Prostate gland (tissue), 2 donors: ENCODE results near the gene ITGB4. TPM values are rescaled to one million over a fixed set of nuclear protein-coding genes. Genes with fewer than 3 reads are reported as not detected.

Source experiments
- DNase-seq: peaks from one replicate; pipeline ENCODE4 v3.0.0-alpha.2; 2019; ENCODE audit warnings: low spot score
- H3K27ac ChIP-seq, 2 donors: fragments of 200-600 bp; sonication (generic); 2 replicates each; pipeline ENCODE4 v1.5.1; 2017 to 2019
- H3K27me3 ChIP-seq: fragments of 200-600 bp; sonication (generic); replicated peaks from 2 replicates; pipeline ENCODE4 v1.5.1; 2019; ENCODE audit not compliant: insufficient read depth
- H3K36me3 ChIP-seq, 2 donors: fragments of 200-600 bp; sonication (generic); 1 replicate in 1 of 2; 2 replicates in 1 of 2; pipeline versions ENCODE4 v1.5.1 to v1.8.1; 2017 to 2019
- H3K4me1 ChIP-seq: fragments of 200-600 bp; sonication (generic); replicated peaks from 2 replicates; pipeline ENCODE4 v1.5.1; 2019
- H3K4me3 ChIP-seq, 2 donors: fragments of 200-600 bp; sonication (generic); 2 replicates each; pipeline ENCODE4 v1.5.1; 2017 to 2019
- H3K9me3 ChIP-seq: fragments of 200-600 bp; sonication (generic); 2 replicates; pipeline ENCODE4 v1.5.1; 2017
- CTCF ChIP-seq, 4 experiments: fragments of 200-600 bp in 2 of 4; fragments of 450-650 bp in 2 of 4; sonication (generic) in 2 of 4; IDR thresholded peaks; 1 replicate in 3 of 4; 2 replicates in 1 of 4; pipeline ENCODE4 v1.5.1; 2016 to 2019; ENCODE audit warnings: antibody characterized with exemption in 4 of 4, mild to moderate bottlenecking in 2 of 4, moderate library complexity in 2 of 4
- POLR2A ChIP-seq: fragments of 450-650 bp; IDR thresholded peaks from one replicate; pipeline ENCODE4 v1.6.1; 2016; ENCODE audit warnings: antibody characterized with exemption, mild to moderate bottlenecking
- POLR2AphosphoS5 ChIP-seq: sonication (generic); formaldehyde crosslinking; IDR thresholded peaks from one replicate; pipeline ENCODE4 v1.6.1; 2017; ENCODE audit warnings: antibody characterized with exemption
- WGBS: methylation state at CpG from one replicate; pipeline ENCODE4 v1.1.5; 2018; 5-methylcytosine and 5-hydroxymethylcytosine counted together
- intact Hi-C: fragments of 100-400 bp; cut with DNase I; formaldehyde crosslinking; loops from one replicate; pipeline ENCODE4 v1.14.2; 2022
- microRNA-seq: library from miRNA; unstranded; fragments of <30 nt; microRNA quantifications from one replicate; pipeline ENCODE4, GENCODE V29; 2016
- total RNA-seq, 2 donors: library from RNA; depleted of rRNA; stranded (reverse); fragments of >200 nt; gene quantifications; one replicate each; pipeline ENCODE4 v1.1.0, GENCODE V29; 2016

ITGB4 gene
- total RNA-seq, 2 donors from 2014 or later, result 81.0 to 105 TPM

- 84% methylated on average over 4 of the region's 4 CpGs for WGBS
These were observed 78.1 kb downstream of the ITGB4 start for GRCh38 chr17:75799402-75799801.

GRCh38 chr17:75803883-75804282, 82.6 kb downstream of the ITGB4 start:
- Histone ChIP-seq H3K36me3 (no peaks in the 10 kb centered on the region), H3K4me1 (no peaks in the 10 kb centered on the region), H3K27ac (no peak overlapping the region), H3K9me3 (no peaks in the 10 kb centered on the region), H3K4me3 (no peak overlapping the region), H3K27me3 (no peaks in the 10 kb centered on the region)
- TF ChIP-seq POLR2A (no peak), POLR2AphosphoS5 (no peak)
- WGBS, result 92% methylated on average over 1 of the region's 1 CpG
- no peak for DNase-seq
- intact Hi-C loops, result no loop called here

More at GRCh38 chr17:75799402-75799801, 78.1 kb downstream of the ITGB4 start:
- Histone ChIP-seq H3K36me3 (no peaks in the 10 kb centered on the region), H3K9me3 (no peaks in the 10 kb centered on the region), H3K27me3 (no peaks in the 10 kb centered on the region), H3K4me1 (no peaks in the 10 kb centered on the region), H3K4me3 (no peak overlapping the region), H3K27ac (no peak overlapping the region)
- TF ChIP-seq CTCF (IDR thresholded peaks at IDR 0.05) (no peak), POLR2A (no peak), POLR2AphosphoS5 (no peak)
- intact Hi-C loops, result no loop called here
- DNase-seq, result no peak

- no peak for TF ChIP-seq CTCF (IDR thresholded peaks at IDR 0.05)
- 83% methylated on average over 4 of the region's 4 CpGs for WGBS
- Histone ChIP-seq H3K27ac (no peak overlapping the region), H3K4me1 (no peaks in the 10 kb centered on the region), H3K9me3 (no peaks in the 10 kb centered on the region), H3K36me3 (peaks cover 0 to 1% of the 10 kb centered on the region in 2 donors), H3K4me3 (no peak overlapping the region), H3K27me3 (no peaks in the 10 kb centered on the region)
- intact Hi-C loops, result no loop called here
- no peak for DNase-seq
These were observed 85.7 kb downstream of the ITGB4 start for GRCh38 chr17:75806822-75807500.

Small RNA genes lying within 50 kb of the gene (microRNA-seq; reads per million reads assigned to microRNA genes)
- gene MIR4738, result 0.75 reads per million

Other genes starting within 250 kb of the ITGB4 start
- gene CASKIN2, start 205.9 kb upstream of the ITGB4 start, total RNA-seq, result 10 to 100 TPM; 16.0 to 35.8 TPM
- gene TSEN54, start 204.9 kb upstream of the ITGB4 start, total RNA-seq, result 10 to 100 TPM; 45.9 to 56.2 TPM
- gene LLGL2, start 195.8 kb upstream of the ITGB4 start, total RNA-seq, result 10 to 100 TPM; 43.0 to 65.3 TPM
- 100 to 1,000 TPM in 1 of 2 donors, 10 to 100 TPM in 1; 86.5 to 214 TPM for gene MYO15B, start 133.7 kb upstream of the ITGB4 start, total RNA-seq
- 1 to 10 TPM in 1 of 2 donors, under 1 TPM in 1; 0.27 to 4.1 TPM for gene SMIM5, start 88.0 kb upstream of the ITGB4 start, total RNA-seq
- 100 to 1,000 TPM in 1 of 2 donors, 10 to 100 TPM in 1; 33.6 to 132 TPM for gene RECQL5, start 54.3 kb upstream of the ITGB4 start, total RNA-seq
- 10 to 100 TPM; 50.4 to 72.3 TPM for gene SAP30BP, start 54.1 kb upstream of the ITGB4 start, total RNA-seq
- 10 to 100 TPM; 28.1 to 28.5 TPM for gene GALK1, start 43.7 kb downstream of the ITGB4 start, total RNA-seq
- gene UNK, start 63.3 kb downstream of the ITGB4 start, total RNA-seq, result 10 to 100 TPM; 68.9 to 72.5 TPM
- 10 to 100 TPM in 1 of 2 donors, 1 to 10 TPM in 1; 2.9 to 16.2 TPM for gene UNC13D, start 122.9 kb downstream of the ITGB4 start, total RNA-seq
- 100 to 1,000 TPM in 1 of 2 donors, 10 to 100 TPM in 1; 88.9 to 125 TPM for gene WBP2, start 133.9 kb downstream of the ITGB4 start, total RNA-seq
- gene TRIM47, start 157.1 kb downstream of the ITGB4 start, total RNA-seq, result 10 to 100 TPM; 21.3 to 62.9 TPM
- 10 to 100 TPM; 27.5 to 28.1 TPM for gene TRIM65, start 175.5 kb downstream of the ITGB4 start, total RNA-seq
- gene MRPL38, start 183.4 kb downstream of the ITGB4 start, total RNA-seq, result 10 to 100 TPM; 40.3 to 85.6 TPM
- 10 to 100 TPM; 18.9 to 31.3 TPM for gene FBF1, start 219.6 kb downstream of the ITGB4 start, total RNA-seq